Daoy (cell line): ENCODE measurements around the gene BCL11B. TPM values are rescaled to one million over a fixed set of nuclear protein-coding genes. Genes with fewer than 3 reads are reported as not detected.

Source experiments
- DNase-seq: peaks from one replicate; pipeline ENCODE4 v3.0.0-alpha.2; 2015; ENCODE audit warnings: low read depth
- total RNA-seq: library from RNA; depleted of rRNA; stranded (reverse); fragments of >200 nt; shearing (Covaris generic); gene quantifications from 2 replicates; pipeline ENCODE4 v1.2.3, GENCODE V29; 2014

The BCL11B gene
- total RNA-seq, 1 experiment from 2014 or later = 4.4 TPM

DNA sequence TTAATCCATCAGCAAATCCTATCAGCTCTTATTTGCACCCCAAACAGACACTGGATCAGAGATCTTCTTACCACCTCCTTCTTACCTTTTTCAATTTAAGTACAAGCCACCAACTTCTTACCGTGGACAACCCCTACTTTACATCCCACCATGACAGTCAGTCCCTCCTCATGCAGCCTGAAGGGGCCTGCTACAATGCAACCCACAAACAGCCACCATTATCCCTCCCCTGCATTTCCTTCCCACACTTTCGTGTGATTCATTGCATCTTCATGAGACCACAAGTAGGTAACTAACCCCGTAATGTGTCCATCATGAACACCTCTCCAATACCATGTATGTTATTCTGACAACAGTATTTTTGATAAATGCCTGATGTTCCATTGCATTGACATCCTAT lies 108.6 kb downstream of the BCL11B start:
- DNase-seq = no peak

- no peak for DNase-seq
Observed at GRCh38 chr14:99159341-99160340, 112.4 kb downstream of the BCL11B start.

DNA sequence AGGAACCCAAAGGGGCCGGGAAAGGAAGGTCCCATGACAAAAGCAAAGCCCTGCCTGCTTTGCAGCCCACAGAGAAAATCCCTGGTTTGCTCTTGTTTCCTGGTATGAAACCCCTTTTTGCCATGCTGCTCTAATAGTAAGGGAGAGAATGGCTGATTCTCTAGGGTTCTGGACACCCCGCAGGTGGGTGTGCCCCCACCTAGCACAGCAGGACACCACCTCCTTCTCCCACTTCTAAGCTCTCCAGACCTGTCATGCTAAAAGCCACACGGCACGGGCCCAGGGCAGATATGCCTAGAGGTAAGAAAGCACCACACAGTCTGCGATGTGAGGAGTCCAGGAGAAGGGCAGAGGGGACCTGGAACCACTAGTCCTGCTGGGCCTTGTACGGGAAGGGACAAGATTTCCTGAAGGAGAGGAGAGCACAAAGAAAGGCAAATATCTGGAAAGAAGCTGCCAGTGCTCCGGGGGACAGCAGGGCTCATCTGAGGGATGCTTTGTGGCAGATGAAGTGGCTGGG lies 113.3 kb downstream of the BCL11B start:
- no peak for DNase-seq

DNA sequence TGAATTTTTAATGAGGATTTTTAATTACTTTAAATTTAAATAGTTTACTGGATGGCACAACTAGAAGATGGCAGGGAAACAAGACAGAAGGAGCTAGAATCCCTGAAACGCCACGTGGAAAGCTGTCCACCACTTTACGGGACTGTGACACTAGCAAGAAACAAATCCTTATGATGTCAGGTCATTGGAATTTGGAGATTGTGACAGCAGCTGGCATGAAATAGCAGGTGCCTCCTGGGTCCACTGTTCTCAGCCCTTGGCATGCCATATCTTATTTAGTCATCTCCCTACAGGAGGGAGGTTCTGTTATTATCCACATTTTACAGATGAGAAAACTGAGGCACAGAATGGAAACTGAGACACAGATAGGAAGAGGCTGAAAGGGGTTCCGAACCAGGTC lies 113.8 kb downstream of the BCL11B start:
- DNase-seq = no peak

DNA sequence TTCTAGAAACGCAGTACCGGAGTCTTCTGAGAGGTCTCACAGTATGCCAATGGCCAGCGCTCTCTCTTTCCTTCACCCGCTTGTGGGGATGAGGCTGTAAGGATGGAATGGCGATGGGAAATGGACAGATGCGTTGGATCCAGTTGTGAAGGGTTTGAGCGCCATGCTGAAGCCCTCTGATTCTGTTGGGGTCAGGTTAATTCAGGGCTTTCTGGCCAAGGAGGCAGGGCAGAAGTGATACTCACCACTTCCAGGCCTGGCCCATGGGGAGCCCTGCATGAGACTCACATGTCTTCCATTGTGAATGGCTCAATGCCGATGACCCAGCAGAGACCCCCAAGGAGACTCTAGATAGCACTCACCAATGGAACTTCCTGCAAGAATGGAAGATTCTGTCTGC lies 114.3 kb downstream of the BCL11B start:
- DNase-seq = no peak

DNA sequence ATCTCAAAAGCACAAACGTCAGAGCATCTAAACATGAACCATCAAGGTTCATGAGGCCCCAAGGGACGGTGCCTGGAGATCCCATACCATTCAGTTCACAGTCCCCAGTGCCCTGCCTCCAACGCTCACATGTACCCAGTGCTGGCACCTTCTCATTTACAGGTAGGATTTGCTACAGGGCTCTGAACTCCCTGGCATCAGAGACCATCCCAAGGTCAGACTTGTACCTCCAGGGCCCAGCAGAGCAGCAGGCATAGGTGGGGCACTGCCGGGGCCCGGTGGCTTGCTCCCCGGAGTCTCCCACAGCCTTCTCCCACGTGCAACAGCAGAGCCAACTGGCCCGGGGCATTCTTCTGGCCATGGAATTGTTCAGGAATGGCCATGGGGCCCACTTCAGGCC lies 114.8 kb downstream of the BCL11B start:
- no peak for DNase-seq

- DNase-seq = no peak
Observed at GRCh38 chr14:99156814-99157213, 115.2 kb downstream of the BCL11B start.

DNA sequence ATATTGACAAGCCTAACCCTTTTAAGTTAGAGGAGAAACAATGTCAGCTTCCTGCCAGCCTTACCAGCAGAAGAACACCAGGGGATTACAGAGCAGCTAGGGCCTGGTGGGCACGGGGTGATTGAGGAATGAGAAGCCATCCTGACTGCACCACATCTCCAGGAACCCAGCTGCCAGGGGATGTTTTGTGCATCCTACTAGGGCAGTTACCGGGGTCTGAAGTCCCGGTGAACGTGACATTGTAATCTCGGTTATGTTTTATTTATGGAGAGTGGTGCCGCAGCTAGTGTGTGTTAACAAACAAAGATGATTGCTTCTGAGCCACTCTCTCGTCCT lies 115.9 kb downstream of the BCL11B start:
- no peak for DNase-seq

- no peak for DNase-seq
Observed at GRCh38 chr14:99155173-99156089, 116.6 kb downstream of the BCL11B start.

GRCh38 chr14:99150236-99150635 lies 121.8 kb downstream of the BCL11B start:
- DNase-seq = no peak

DNA sequence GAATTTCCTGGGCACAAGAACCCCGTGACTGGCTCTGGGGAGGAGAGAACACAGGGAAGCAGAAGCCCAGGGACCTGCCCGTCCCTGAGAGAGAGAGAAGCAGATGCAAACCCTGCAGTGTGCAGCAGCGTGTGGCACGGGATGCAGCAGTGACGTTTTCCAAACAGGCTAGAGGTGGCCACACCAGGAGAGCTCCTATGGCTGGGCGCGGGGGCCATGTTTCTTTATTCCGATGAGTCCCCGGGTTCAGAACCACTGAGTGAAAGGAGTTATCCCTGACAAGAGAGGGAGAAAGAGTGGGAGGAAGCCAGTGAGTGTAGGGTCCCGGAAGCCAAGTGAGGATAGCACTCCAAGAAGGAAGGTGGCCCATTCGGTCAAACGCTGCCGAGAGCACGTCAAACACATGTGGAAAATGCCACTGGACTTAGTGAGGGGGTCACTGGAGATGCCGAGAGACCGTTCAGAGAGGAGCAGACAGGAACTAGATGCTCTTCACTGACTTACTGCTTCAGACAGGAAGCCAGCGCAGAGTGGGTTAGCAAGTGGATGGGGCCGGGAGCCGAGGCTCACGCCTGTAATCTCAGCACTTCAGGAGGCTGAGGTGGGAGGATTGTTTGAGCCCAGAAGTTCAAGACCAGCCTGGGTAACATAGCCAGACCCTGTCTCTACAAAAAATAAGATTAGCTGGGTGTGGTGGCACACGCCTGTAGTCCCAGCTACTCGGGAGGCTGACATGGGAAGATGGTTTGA lies 123.0 kb downstream of the BCL11B start:
- DNase-seq = no peak

DNA sequence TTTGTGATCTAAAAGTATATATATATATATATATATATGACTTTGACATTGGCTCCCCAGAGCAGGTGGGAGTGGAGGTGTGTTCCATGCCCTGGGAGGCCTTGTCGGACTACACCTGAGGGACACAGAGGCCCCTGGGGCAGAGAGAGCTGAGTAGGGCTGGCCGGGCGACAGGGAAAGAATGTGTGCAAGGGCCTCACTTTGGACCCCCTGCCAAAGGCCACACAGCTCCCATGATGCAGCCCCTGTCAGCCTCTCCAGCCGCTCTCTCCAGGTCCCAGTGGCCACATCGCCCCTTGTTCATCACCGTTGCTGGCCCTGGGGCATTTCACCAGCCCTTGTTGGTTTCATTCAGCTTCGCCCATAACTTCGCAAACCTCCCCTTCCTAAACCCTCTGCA lies 123.9 kb downstream of the BCL11B start:
- DNase-seq = no peak

- DNase-seq = no peak
Observed at GRCh38 chr14:99147366-99147740, 124.6 kb downstream of the BCL11B start.

DNA sequence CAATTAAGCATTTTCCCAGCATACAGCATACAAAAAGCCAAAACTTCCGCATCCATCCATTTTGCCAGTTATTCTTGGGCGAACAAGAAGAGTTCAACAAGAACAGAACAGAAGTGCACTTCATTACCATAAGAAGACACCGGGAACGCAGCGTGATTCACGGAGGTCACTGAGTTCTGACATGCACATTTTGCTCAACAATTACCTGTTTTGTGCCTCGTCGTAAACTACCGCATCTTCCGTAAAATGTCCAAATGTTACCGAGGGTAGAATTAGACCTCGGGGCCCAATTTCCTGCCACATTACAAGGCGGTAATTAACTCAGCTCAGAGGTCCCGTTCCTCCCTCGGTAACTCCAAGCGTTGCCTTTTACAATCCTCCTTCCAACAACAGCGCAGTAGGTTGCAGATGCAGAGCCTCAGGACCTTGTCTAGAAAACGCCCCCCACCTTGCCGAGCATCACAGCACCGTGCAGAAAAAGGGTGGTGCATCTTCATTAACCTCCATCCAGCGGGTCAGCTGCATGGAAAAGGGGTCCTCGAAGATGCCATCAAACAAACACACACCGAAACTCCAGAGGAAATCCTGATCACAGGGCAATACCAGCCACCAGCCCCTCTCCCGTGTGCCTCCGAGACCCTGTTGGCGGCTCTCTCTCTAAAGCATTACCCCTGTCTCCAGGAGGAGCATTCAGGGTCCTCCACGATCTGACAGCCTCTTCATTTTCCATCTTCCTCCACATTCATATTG lies 125.2 kb downstream of the BCL11B start:
- no peak for DNase-seq

GRCh38 chr14:99145307-99145706 lies 126.7 kb downstream of the BCL11B start:
- no peak for DNase-seq

DNA sequence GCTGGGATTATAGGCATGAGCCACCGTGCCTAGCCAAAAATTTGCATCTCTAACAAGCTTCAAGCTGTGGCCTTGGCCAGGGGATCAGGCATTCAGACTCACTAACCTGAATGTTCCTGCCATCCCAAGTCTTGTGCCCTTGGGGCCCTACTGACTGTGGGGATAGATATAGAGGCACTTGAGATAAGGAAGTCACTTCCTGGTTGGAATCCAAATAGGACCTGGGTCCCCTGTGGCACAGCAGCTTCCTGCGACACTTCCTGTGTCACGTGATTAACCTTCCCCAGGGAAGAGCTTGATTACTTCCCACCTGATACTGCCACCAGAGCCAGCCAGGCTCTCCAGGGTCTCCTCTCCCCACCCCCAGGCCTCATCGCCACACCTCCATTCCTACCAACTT lies 128.2 kb downstream of the BCL11B start:
- DNase-seq = no peak

DNA sequence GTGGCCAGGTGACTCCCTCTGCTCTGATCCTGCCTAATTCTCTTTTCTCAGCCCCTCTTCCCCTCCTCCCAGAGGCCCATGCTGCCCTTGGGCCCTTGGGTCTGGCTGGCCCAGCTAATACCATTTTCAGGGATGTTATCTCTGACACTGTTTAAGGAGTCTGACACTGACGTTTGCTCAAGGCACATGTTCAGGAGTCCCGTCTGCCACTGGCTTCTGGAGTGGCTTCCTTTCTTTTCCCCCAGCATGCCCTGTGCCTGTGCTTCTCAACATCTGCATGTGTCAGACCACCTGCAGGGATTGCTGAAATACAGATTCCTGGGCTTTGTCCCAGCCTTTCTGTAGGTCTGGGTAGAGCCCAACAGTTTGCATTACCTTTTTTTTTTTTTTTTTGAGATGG lies 128.9 kb downstream of the BCL11B start:
- no peak for DNase-seq

DNA sequence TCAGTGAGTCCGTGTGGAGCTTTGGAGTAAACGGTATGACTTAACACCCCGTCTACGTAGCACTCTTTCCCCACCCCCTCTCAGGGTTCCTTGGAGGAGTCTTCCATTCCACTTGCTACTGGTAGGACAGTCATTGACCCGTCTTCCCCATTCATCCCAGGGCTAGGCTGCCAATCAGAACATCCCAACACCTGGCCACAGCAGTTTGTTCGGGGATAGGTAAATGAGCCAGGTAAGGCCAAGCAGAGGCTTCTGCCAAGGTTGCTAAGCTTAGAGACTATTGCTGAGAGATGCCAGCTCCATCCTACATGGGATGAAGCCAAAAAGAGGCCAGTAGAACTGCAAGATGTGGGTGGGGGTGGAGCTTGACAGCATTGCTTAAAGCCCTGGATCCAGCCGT lies 130.8 kb downstream of the BCL11B start:
- no peak for DNase-seq

DNA sequence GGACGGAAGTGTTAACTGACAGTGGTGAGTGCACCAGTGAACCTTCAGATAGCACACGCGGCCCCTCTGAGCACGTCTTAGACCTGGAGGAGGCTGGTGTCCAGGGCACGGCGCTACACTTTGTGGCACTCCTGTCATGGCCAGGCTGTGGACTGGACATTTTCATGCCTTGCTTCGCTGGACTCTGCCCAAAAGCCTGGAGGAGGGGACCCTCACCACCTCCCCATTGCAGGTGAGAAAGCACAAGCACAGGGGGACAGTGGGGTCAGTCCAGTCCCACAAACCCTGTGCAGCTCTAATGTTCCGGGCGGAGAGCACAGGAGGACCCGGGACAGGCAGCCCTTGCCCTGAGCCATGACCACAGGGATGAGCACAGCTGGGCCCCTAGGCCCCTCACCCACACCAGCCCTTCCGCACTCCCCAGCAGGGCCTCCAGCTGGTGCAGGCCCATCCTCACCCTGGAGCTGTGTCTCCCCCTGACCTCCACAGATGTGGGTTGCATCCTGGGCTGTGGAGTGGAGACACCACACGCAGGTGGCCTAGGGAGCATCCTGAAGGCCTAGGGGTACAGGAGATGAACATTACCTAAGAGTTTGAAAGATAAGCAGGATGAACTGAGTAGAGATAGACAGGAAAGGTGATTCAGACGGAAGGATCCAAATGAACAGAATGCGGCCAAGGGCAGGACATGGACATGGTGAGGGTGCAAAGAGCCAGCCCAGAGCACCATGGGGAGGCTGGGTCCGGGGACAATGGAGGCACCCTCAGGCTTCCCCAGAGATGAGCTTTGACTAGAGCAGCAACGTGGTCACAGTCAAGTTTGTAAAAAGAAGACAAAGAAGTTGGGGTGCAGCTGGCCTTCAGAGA lies 132.8 kb downstream of the BCL11B start:
- DNase-seq = no peak
